HG02642 (cell line): ENCODE data around the gene GPHN.
"Not testable (repeated sequence)": the region's sequence is repeated elsewhere in the genome, so short reads cannot be mapped to it uniquely, and the experiment has no call there.

Source experiments
- ATAC-seq: cut with Tn5 transposase; IDR thresholded peaks from one replicate; pipeline ENCODE4 v1.9.1; 2021; ENCODE audit warnings: mild to moderate bottlenecking; ENCODE audit not compliant: unreplicated experiment, poor library complexity

The GPHN gene

DNA sequence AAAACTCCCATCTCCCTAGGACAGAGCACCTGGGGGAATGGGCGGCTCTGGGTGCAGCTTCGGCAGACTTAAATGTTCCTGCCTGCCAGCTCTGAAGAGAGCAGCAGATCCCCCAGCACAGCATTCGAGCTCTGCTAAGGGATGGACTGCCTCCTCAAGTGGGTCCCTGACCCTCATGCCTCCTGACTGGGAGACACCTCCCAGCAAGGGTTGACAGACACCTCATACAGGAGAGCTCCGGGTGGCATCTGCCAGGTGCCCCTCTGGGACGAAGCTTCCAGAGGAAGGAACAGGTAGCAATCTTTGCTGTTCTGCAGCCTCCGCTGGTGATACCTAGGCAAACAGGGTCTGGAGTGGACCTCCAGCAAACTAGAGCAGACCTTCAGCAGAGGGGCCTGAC is 79.8 kb downstream of the GPHN start:
- not testable (repeated sequence) for ATAC-seq

DNA sequence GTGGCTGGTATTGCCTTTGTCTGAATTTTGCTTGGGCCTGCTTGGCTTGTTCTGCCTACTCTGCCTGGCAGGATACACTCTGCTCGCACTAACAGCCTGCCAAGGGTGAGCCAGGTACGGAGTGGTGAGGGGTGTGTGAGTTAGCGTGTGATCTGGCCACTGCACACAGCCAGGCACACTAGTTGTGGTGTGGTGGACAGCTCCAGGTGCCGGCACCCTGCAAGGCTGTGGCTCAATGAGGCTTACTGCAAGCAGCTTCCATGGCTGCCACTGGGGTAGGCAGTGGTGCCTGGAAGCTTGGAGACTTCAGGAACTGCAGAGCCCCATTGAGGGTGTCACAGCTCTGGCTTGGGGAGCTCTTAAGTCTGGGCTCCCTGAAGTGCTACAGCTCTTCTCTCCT is 87.4 kb downstream of the GPHN start:
- ATAC-seq: no peak

DNA sequence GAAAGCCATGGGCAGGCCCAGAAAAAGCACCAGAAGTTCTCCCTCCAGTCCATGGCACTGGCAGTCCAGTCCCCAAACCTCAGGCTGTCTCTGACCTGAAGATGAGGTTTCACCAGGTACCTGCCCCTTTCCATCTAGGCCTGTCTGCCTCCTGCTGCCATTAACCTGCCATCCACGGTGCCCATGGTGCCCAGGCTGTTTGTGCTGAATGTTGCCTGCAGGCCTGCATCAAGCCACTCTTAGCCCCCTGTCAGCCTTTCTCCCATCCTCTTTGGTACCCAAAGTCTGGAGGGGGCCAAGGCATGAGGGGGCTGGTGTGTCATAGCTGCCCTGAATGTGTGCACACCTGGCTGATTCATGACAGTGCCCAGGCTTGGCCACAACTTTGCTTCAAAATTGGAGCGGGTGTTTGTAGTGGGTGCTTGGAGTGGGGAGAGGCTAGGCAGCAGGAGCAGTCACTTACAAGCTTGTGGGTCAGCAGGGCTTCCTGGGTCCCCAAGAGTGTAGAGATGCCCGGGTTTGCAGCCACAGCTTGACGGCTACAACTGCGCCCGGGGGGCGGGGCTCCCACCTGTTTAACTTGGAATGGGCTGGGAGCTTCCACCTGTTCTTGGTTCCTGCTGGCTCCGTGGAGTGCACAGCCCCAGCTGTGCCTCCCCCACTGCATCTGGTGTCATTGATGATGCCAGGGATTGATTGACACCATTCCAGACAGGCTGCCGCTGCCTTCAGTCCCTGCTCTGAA is 88.5 kb downstream of the GPHN start:
- no peak for ATAC-seq

DNA sequence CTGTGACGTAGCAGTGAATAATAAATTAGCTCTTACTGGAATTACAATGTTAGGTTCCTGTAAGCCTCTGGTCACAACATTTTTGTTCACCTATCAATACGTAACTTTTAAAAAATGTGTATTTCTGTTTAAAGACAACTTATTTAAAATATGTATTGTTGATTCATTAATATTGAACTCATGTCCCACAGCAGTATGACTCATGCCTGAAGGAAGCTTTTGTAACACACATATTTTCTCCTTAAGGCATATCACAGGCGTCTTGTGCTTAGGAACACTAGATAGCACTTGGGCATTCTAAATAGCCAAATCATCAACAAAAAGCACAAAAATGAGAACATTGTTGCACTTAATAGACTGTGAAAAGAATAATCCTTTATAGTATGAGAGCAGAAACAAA is 92.5 kb downstream of the GPHN start:
- no peak for ATAC-seq

DNA sequence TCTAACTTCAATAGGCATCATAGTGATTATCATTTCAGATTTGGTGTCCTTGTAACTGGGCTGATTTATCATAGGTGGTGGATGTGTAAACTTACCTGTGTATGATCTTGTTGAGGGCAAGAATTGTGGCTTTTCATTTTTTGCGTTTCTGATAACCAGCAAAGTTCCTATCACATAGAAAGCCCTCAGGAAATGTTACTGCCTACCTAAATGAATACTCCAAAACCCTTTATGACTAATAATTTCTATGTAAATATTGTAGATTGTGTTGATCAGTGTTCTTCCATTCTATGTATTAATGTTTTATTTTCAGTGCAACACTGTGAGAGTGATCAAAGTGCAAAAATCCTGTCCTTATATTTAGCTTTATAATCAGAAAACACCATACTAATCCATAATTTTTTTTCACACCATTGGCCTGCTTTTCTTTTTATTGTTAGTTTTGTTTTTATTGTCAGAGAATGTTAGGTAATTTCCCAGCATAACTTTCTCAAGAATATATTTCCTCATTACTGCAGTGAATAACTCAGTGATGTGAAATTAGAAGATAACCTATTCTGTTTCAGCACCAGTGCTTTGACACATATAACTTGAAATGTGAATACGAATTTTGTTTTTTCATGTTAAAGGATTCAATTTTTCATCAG is 94.1 kb downstream of the GPHN start:
- ATAC-seq: no peak

DNA sequence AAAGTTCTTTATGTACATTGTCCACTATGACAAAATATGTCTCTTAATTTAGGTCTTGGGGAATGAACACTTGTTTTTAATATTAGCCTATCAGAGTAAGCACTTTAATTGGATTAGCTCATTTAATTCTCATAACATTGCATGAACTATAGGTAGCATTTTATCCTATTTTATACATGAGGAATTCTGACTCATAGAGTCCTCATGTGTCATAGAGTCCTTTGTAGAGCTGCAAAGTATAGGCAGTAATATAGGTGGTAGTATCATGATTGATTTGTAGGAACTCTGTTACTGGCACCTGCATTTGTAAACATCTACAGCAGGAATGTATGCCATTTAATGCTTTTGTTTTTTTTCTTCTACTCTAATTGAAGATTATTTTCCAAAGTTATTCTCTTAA is 96.0 kb downstream of the GPHN start:
- ATAC-seq: no peak

DNA sequence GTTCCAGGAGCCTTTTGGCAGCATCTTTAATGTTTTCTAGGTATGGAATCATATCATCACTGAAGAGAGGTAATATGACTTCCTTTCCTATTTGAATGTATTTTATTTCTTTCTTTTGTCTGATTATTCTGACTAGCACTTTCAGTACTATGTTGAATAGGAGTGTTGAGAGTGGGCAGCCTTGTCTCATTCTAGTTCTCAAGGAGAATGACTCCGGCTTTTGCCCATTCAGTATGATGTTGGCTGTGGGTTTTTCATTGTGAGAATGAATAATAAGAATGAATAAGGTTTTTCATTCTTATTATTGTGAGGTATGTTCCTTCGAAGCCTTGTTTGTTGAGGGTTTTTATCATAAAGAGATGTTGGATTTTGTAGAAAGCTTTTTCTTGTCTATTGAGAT is 98.9 kb downstream of the GPHN start:
- ATAC-seq: no peak

DNA sequence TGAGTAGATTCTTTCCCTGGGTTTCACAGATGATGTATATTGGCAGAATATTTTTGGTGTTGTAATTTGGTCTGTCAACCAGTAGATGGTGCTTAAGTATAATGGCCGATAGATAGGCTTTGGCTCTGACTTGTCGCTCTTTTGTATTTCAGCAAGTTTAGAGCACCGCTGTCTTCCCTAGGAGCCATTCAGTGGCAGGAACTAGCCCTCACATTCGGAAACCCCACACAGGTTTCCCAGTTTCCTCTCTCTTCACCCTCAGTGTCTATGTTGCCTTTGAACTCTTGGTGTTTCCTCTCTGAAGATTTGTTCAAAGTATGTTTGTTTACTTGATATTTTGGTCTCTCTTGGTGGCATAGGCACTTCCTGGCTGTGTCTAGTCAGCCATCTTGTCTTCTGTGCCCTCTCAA is 102.2 kb downstream of the GPHN start:
- no peak for ATAC-seq

DNA sequence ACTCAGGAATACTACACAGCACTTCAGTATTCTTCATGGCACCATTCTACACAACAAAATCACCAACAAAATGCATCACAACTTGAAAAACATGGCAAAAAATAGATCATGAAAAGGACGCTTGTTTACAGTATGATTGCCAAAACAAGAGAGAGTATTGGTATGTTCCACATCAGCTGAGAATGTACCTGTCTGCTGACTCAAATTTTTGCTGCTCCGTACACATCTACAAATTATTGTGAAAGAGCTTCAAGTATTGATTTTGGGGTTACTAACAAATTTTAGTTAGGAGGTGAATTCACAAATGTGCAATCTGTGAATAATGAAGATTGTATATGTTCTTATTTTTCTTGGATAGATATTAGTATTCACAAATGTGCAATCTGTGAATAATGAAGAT is 105.4 kb downstream of the GPHN start:
- no peak for ATAC-seq

DNA sequence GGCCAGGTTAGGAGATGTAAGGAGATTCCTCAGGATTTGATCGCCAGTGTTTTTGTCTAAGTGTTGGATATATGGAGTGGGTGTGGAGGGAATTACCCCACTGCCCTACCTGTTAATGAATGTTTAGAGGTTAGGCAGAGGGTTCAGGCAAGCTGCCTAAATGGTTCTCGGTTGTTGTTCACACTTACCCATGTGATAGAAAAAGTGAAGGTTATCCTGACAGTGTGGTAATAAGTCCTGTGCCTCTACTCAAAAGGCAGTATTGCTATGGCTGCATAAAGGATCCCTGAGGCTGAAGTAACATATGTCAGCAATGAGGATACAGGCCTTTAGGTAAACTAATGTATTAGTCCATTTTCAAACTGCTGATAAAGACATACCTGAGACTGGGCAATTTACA is 112.0 kb downstream of the GPHN start:
- ATAC-seq: no peak

DNA sequence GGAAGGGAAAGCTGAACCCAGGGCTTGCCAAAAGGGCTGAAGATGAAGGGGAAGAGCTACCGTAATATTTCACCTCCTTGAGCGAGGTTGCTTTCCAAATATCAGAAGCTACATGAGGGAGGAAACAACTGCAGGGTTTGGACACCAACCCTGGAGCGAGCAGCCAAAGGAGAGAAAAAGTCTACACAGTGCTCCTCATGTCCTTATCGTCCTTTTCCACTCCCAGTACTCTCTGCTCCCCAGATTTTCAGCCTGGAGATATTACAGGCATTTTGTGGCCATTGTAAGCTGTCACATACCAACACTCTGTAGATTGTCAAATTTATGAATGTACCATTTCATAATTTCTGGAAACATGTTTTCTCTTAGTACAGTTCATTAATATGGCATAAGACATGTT is 115.9 kb downstream of the GPHN start:
- ATAC-seq: no peak

DNA sequence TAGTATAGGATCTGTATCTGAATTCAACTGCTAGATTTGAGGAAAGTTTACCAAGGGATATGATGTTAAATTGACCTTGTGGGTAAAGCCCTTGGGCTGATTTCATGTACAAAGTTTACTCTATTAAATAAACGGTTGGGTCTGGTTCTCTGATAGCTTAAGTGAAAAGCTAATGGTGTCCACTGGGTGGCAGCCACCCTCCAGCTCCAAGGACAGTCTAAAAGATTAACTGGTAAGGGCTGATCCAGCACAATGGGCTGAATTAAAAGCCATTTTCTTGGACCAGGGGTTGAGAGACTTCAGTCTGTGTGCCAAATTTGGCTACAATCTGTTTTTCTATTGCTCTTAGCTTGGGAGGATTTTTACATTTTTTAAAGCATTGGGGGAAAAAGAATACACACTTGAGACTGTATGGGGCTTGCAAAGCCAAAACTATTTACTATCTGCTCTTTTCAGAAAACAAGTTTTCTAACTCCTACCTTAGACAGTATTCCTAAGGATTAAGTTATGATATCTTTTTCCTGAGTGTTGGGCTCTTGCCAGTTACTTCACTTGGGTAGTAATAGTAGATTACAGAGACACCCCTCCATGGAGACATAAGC is 116.5 kb downstream of the GPHN start:
- no peak for ATAC-seq

DNA sequence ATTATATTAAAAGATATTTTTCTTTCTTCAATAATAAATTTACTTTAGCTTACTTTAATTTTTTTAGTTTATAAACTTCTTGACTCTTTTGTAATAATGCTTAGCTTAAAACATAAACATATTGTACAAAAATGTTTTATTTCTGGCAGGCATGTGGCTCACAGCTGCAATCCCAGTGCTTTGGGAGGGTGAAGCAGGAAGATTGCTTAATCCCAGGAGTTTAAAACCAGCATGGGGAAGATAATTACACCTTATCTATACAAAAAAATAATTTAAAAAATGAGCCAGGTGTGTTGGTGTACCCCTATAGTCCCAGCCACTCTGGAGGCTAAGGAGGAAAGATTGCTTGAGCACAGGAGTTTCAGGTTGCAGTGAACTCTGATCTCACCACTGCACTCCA is 120.7 kb downstream of the GPHN start:
- no peak for ATAC-seq

DNA sequence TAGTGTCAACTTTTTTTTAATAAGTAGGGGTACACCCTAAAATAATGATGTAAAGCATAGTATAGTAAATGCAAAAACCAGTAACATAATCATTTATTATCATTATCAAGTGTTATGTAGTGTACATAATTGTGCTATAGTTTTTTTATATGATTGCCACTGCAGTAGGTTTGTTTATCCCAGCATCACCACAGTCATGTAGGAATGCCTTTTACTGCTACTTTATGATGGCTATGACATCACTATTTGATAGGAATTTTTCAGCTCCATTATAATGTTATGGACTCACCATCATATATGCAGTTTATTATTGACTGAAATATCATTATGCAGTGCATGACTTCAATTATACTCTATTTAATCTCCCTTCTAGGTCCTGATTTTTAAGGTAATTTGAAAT is 121.6 kb downstream of the GPHN start:
- ATAC-seq: no peak

DNA sequence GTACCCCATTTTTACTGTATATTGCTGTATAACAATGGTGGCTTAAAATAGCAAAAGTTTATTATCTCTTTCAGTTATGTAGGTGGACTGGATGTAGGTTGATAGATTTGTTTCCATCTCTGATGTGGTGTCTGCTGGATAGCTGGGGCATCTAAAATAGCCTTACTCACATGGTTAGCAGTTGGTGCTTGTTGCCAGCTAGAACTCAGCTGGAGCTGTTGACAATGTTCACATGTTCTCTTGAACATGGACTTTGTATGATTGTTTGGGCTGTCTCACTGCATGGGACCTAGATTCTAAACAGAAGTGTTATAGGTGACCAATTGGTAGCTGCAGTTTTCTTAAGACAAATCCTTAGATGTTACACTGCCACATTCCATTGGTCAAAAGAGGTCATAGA is 126.9 kb downstream of the GPHN start:
- no peak for ATAC-seq

DNA sequence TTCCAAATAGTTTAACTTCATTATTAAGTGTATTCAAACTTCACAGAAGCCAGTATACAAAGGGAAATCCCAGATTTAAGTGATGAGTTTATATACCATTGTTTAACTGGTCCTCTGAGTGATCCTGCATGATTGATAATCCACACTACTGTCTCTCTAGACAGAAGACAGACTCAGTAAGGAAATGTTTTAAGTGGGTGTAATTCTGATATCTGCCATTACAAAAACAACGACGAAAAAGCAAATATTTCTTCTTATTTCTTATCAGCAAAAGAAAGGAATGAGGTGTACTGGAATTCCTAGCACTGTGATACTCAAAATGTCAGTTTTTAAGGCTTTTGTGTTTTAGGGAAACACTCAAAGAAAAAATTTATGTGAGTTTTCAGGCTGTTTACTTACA is 127.5 kb downstream of the GPHN start:
- ATAC-seq: no peak

DNA sequence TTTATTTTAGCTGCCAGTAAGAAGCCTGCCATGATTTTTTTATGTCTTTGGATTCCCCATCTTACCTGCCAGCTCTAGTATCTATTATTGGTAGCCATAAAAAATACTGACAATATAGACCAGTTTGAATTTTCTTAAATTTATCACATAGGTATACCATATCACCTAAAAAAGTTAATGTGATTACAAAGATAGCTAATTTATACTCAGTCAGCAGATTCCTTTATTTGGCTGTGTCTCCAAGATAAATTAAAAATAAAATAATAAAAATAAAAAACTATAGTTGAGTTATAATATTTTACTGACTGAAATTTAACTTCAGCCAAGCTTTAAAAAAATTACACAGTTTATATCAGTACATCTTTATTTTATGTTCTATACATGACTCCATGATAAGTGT is 128.3 kb downstream of the GPHN start:
- ATAC-seq: no peak

DNA sequence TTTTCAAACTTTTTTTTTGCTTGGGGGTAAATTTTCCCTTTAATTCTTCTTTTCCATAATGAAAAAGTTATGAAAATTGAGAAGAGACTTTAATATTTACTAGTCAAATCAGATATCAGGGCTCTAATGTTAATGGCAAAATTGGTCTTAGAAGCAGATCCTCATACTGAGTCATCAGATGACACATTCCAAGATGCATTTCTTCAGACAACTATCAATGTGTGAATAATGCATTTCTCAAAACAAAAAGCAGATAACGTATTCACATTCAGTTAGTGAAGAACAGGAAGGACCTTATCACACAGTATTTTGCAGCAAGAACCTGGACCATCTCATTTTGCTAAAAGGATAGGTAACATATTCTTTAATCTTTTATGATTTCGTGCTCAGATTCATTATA is 130.7 kb downstream of the GPHN start:
- ATAC-seq: no peak

DNA sequence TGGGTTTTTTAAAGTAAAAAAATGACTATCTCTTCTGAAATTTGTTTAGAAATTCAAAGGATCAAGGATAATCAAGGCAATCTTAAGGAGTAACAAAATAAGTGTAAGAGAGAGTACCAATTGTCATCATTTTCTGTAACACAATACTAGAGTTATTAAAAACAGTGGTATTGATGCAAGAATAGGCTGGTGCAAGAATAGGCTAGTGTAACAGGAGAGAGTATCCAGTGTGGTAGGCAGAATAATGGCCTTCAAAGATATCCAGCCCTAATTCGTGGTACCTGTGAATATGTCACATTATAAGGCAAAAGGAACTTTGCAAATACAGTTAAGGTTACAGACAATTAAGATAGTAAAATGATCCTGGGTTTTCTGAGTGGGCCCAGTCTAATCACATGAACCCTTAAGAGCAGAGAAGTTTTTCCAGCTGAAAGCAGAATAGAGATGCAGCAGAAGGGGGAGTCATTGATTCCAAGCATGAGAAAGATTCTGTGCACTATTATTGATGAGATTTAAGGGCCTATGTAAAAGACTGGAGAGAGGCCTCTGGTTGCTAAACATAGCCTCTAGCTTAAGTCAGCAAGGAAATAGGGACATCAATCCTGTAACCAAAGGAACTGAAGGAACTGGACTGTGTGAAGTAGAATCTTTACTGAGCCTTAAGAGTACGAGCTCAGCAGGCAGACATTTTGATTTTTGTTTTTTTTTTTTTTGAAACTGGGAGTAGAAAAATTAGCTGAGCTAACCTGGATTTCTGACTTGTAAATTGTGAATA is 134.1 kb downstream of the GPHN start:
- ATAC-seq: no peak

DNA sequence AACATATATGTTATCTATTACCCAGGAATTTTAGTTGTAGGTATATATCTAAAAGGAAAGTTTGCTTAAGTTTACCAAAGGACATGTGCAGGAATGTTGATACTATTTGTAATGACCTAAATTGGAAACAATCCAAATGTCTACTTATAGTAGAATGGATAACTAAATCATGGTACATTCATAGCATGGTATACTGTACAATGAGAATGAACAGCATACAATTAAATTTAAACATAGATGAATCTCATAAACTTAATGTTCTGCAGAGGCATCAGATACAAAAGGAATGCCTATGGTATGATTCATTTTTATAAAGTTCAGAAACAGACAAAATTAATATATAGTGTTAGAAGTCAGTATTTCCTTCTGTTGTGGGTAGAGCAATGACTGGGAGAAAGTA is 135.4 kb downstream of the GPHN start:
- no peak for ATAC-seq

DNA sequence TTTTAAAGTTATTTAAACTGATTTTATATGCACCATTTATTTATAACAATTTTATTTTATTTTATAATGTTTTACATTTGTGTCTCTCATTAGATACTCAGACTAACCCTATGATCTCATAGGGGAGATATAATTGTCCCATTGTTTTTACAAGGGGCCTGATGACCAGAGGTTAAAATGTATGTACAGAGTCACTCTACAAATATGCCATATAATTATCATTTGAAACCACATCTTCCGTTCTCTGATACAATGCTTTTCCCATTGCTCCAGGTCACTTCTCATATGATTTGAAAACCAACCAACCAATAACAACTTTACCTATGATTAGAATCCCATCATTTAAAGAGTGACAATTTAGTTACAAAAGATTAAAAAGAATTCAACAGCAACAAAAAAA is 137.8 kb downstream of the GPHN start:
- no peak for ATAC-seq
